GM12878 (cell line): Measurements from ENCODE around the gene OR1J1. TPM values are rescaled to one million over a fixed set of nuclear protein-coding genes. Genes with fewer than 3 reads are reported as not detected.

Source experiments
- polyA plus RNA-seq, 11 experiments: library from polyadenylated mRNA; depleted of rRNA in 4 of 11; unstranded in 6 of 11; stranded (reverse) in 5 of 11; fragments of >200 nt; fragmentation: Nextera tagmentation in 4 of 11; fragmentation: Illumina TruSeq in 1 of 11; extraction: Ambion mirVana in 4 of 11; extraction: Trizol in 1 of 11; gene quantifications; 1 replicate in 1 of 11; 2 replicates in 10 of 11; pipeline versions ENCODE4 v1.2.1 to v1.2.3, GENCODE V29; 2011 to 2016; ENCODE audit warnings: inconsistent platforms in 2 of 11, missing spikeins in 2 of 11, low read depth in 1 of 11
- total RNA-seq, 4 experiments: library from RNA; depleted of rRNA in 3 of 4; stranded (reverse); fragments of >200 nt in 3 of 4; fragmentation: Illumina TruSeq in 1 of 4; extraction: Trizol in 1 of 4; gene quantifications; 2 replicates each; pipeline versions ENCODE4 v1.2.1 to v1.2.3, GENCODE V29; 2013 to 2021

The OR1J1 gene
- total and polyA plus RNA-seq, 10 of the 15 experiments (the other 5 are each of a cell fraction or from before 2014, with no cell fraction given): 0.07 TPM; not detected in 9

Other genes with a start within 250 kb of the OR1J1 start
Only the 7 nearest of the 14 such genes appear.
- 0.98 and 1.3 TPM in 2 replicates for gene PTGS1, start 106.9 kb downstream of the OR1J1 start, total RNA-seq (2014; rRNA removed)
- 0.69 and 0.72 TPM in 2 replicates for gene PTGS1, start 106.9 kb downstream of the OR1J1 start, total RNA-seq (2014; rRNA removed; fragmentation: Illumina TruSeq; extraction: Trizol)
- gene PTGS1, start 106.9 kb downstream of the OR1J1 start, total RNA-seq (2021): 1.2 TPM in 2 replicates
- 2.1 and 2.8 TPM in 2 replicates for gene PTGS1, start 106.9 kb downstream of the OR1J1 start, polyA plus RNA-seq (2011; rRNA removed)
- gene PTGS1, start 106.9 kb downstream of the OR1J1 start, polyA plus RNA-seq (2014; fragmentation: Illumina TruSeq; extraction: Trizol): 0.78 and 0.84 TPM in 2 replicates
- gene PTGS1, start 106.9 kb downstream of the OR1J1 start, polyA plus RNA-seq (2014; fragmentation: Nextera tagmentation; extraction: Ambion mirVana): 1 to 10 TPM in 1 of 2 experiments, under 1 TPM in 1; 0.60 to 1.1 TPM
- 1.1 and 1.4 TPM in 2 replicates for gene PTGS1, start 106.9 kb downstream of the OR1J1 start, polyA plus RNA-seq (2014; rRNA removed)
- gene PTGS1, start 106.9 kb downstream of the OR1J1 start, polyA plus RNA-seq (2016; fragmentation: Nextera tagmentation; extraction: Ambion mirVana): under 1 TPM; 0.16 to 0.48 TPM
- not detected in 2 replicates for gene OR1J2, start 32.9 kb upstream of the OR1J1 start, total RNA-seq (2014; rRNA removed)
- gene OR1J2, start 32.9 kb upstream of the OR1J1 start, total RNA-seq (2014; rRNA removed; fragmentation: Illumina TruSeq; extraction: Trizol): not detected in 2 replicates
- not detected in 2 replicates for gene OR1J2, start 32.9 kb upstream of the OR1J1 start, total RNA-seq (2021)
- gene OR1J2, start 32.9 kb upstream of the OR1J1 start, polyA plus RNA-seq (2011; rRNA removed): 0.07 and 0.16 TPM in 2 replicates
- not detected in 2 replicates for gene OR1J2, start 32.9 kb upstream of the OR1J1 start, polyA plus RNA-seq (2014; fragmentation: Illumina TruSeq; extraction: Trizol)
- not detected for gene OR1J2, start 32.9 kb upstream of the OR1J1 start, polyA plus RNA-seq (2014; fragmentation: Nextera tagmentation; extraction: Ambion mirVana)
- not detected in 2 replicates for gene OR1J2, start 32.9 kb upstream of the OR1J1 start, polyA plus RNA-seq (2014; rRNA removed)
- not detected for gene OR1J2, start 32.9 kb upstream of the OR1J1 start, polyA plus RNA-seq (2016; fragmentation: Nextera tagmentation; extraction: Ambion mirVana)
- not detected in 2 replicates for gene OR1J4, start 41.2 kb upstream of the OR1J1 start, total RNA-seq (2014; rRNA removed)
- gene OR1J4, start 41.2 kb upstream of the OR1J1 start, total RNA-seq (2014; rRNA removed; fragmentation: Illumina TruSeq; extraction: Trizol): not detected in 2 replicates
- not detected in 2 replicates for gene OR1J4, start 41.2 kb upstream of the OR1J1 start, total RNA-seq (2021)
- gene OR1J4, start 41.2 kb upstream of the OR1J1 start, polyA plus RNA-seq (2011; rRNA removed): 0.12 and 0.19 TPM in 2 replicates
- gene OR1J4, start 41.2 kb upstream of the OR1J1 start, polyA plus RNA-seq (2014; fragmentation: Illumina TruSeq; extraction: Trizol): not detected in 2 replicates
- not detected for gene OR1J4, start 41.2 kb upstream of the OR1J1 start, polyA plus RNA-seq (2014; fragmentation: Nextera tagmentation; extraction: Ambion mirVana)
- not detected in 2 replicates for gene OR1J4, start 41.2 kb upstream of the OR1J1 start, polyA plus RNA-seq (2014; rRNA removed)
- gene OR1J4, start 41.2 kb upstream of the OR1J1 start, polyA plus RNA-seq (2016; fragmentation: Nextera tagmentation; extraction: Ambion mirVana): not detected
- not detected in 2 replicates for gene OR1N1, start 49.4 kb upstream of the OR1J1 start, total RNA-seq (2014; rRNA removed)
- gene OR1N1, start 49.4 kb upstream of the OR1J1 start, total RNA-seq (2014; rRNA removed; fragmentation: Illumina TruSeq; extraction: Trizol): not detected in 2 replicates
- gene OR1N1, start 49.4 kb upstream of the OR1J1 start, total RNA-seq (2021): not detected in 2 replicates
- not detected in 2 replicates for gene OR1N1, start 49.4 kb upstream of the OR1J1 start, polyA plus RNA-seq (2011; rRNA removed)
- not detected in 2 replicates for gene OR1N1, start 49.4 kb upstream of the OR1J1 start, polyA plus RNA-seq (2014; fragmentation: Illumina TruSeq; extraction: Trizol)
- not detected for gene OR1N1, start 49.4 kb upstream of the OR1J1 start, polyA plus RNA-seq (2014; fragmentation: Nextera tagmentation; extraction: Ambion mirVana)
- gene OR1N1, start 49.4 kb upstream of the OR1J1 start, polyA plus RNA-seq (2014; rRNA removed): not detected in 2 replicates
- not detected for gene OR1N1, start 49.4 kb upstream of the OR1J1 start, polyA plus RNA-seq (2016; fragmentation: Nextera tagmentation; extraction: Ambion mirVana)
- 0.11 TPM in 1 of 2 replicates, not detected in the other for gene OR1N2, start 75.2 kb upstream of the OR1J1 start, total RNA-seq (2014; rRNA removed)
- not detected in 2 replicates for gene OR1N2, start 75.2 kb upstream of the OR1J1 start, total RNA-seq (2014; rRNA removed; fragmentation: Illumina TruSeq; extraction: Trizol)
- gene OR1N2, start 75.2 kb upstream of the OR1J1 start, total RNA-seq (2021): not detected in 2 replicates
- 0.08 TPM in 1 of 2 replicates, not detected in the other for gene OR1N2, start 75.2 kb upstream of the OR1J1 start, polyA plus RNA-seq (2011; rRNA removed)
- not detected in 2 replicates for gene OR1N2, start 75.2 kb upstream of the OR1J1 start, polyA plus RNA-seq (2014; fragmentation: Illumina TruSeq; extraction: Trizol)
- not detected for gene OR1N2, start 75.2 kb upstream of the OR1J1 start, polyA plus RNA-seq (2014; fragmentation: Nextera tagmentation; extraction: Ambion mirVana)
- gene OR1N2, start 75.2 kb upstream of the OR1J1 start, polyA plus RNA-seq (2014; rRNA removed): not detected in 2 replicates
- gene OR1N2, start 75.2 kb upstream of the OR1J1 start, polyA plus RNA-seq (2016; fragmentation: Nextera tagmentation; extraction: Ambion mirVana): not detected
- gene OR1L8, start 105.5 kb upstream of the OR1J1 start, total RNA-seq (2014; rRNA removed): not detected in 2 replicates
- gene OR1L8, start 105.5 kb upstream of the OR1J1 start, total RNA-seq (2014; rRNA removed; fragmentation: Illumina TruSeq; extraction: Trizol): not detected in 2 replicates
- not detected in 2 replicates for gene OR1L8, start 105.5 kb upstream of the OR1J1 start, total RNA-seq (2021)
- gene OR1L8, start 105.5 kb upstream of the OR1J1 start, polyA plus RNA-seq (2011; rRNA removed): not detected in 2 replicates
- not detected in 2 replicates for gene OR1L8, start 105.5 kb upstream of the OR1J1 start, polyA plus RNA-seq (2014; fragmentation: Illumina TruSeq; extraction: Trizol)
- not detected for gene OR1L8, start 105.5 kb upstream of the OR1J1 start, polyA plus RNA-seq (2014; fragmentation: Nextera tagmentation; extraction: Ambion mirVana)
- not detected in 2 replicates for gene OR1L8, start 105.5 kb upstream of the OR1J1 start, polyA plus RNA-seq (2014; rRNA removed)
- gene OR1L8, start 105.5 kb upstream of the OR1J1 start, polyA plus RNA-seq (2016; fragmentation: Nextera tagmentation; extraction: Ambion mirVana): not detected
- not detected in 2 replicates for gene OR1Q1, start 136.8 kb upstream of the OR1J1 start, total RNA-seq (2014; rRNA removed)
- not detected in 2 replicates for gene OR1Q1, start 136.8 kb upstream of the OR1J1 start, total RNA-seq (2014; rRNA removed; fragmentation: Illumina TruSeq; extraction: Trizol)
- not detected in 2 replicates for gene OR1Q1, start 136.8 kb upstream of the OR1J1 start, total RNA-seq (2021)
- gene OR1Q1, start 136.8 kb upstream of the OR1J1 start, polyA plus RNA-seq (2011; rRNA removed): 0.29 TPM in 1 of 2 replicates, not detected in the other
- not detected in 2 replicates for gene OR1Q1, start 136.8 kb upstream of the OR1J1 start, polyA plus RNA-seq (2014; fragmentation: Illumina TruSeq; extraction: Trizol)
- gene OR1Q1, start 136.8 kb upstream of the OR1J1 start, polyA plus RNA-seq (2014; fragmentation: Nextera tagmentation; extraction: Ambion mirVana): not detected
- gene OR1Q1, start 136.8 kb upstream of the OR1J1 start, polyA plus RNA-seq (2014; rRNA removed): not detected in 2 replicates
- not detected for gene OR1Q1, start 136.8 kb upstream of the OR1J1 start, polyA plus RNA-seq (2016; fragmentation: Nextera tagmentation; extraction: Ambion mirVana)